ENCODE measurements around the gene MCOLN2. TPM values are rescaled to one million over a fixed set of nuclear protein-coding genes. Genes with fewer than 3 reads are reported as not detected.
"Not testable (repeated sequence)": the region's sequence is repeated elsewhere in the genome, so short reads cannot be mapped to it uniquely, and the experiment has no call there.

Gene MCOLN2
- polyA plus RNA-seq, 1 donor from 2014 or later = not detected

DNA sequence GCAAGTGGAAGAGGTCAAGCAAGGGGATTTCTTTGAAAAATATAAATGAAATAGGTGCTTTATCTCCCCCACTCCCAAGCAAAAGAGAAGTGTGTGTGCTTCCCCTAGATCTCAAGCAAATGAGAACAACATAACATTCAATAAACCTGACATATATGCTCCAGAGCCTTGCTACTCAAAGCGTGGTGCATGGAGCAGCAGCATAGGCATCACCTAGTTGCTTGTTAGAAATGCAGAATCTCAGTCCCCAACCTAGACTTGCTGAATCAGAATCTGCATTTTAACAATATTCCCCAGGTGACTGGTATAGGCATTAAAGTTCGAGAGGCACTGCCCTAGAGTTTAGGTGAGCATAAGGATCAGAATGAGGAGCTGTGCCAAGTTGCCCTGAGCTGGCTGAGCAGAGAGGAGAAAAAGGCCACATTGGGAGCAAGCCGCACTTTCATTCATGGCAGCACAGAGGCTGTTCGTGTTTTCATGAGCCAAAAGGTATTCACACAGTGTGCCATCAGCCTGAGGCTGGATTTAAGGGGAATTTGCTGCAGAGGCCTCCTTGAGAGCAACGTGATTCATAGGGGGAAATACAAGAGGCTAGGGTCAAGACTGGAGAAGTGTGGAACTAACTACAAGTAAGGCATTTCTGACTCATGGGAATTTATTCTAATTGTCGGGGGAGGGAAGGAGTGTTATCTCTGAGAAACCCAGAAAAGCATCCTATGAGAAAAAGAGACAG, 89.7 kb downstream of the MCOLN2 start:
- no peak overlapping the region for H3K27ac ChIP-seq (ENCODE audit: low read length)
- no peak overlapping the region for H3K4me2 ChIP-seq (ENCODE audit: low read length)
- TF ChIP-seq TAF1 (IDR thresholded peaks at IDR 0.05; ENCODE audit: low read depth) (no peak), MXI1 (conservative IDR thresholded peaks at IDR 0.05; ENCODE audit: poor library complexity, severe bottlenecking) (no peak), SMC3 (conservative IDR thresholded peaks at IDR 0.05; ENCODE audit: poor library complexity) (no peak), POLR2AphosphoS5 (IDR thresholded peaks at IDR 0.05) (no peak), RAD21 (conservative IDR thresholded peaks at IDR 0.05) (no peak), EZH2 (IDR thresholded peaks at IDR 0.05; ENCODE audit: borderline replicate concordance, insufficient read depth, low read length, poor library complexity, severe bottlenecking) (no peak)
- TF ChIP-seq, protein P1, sequence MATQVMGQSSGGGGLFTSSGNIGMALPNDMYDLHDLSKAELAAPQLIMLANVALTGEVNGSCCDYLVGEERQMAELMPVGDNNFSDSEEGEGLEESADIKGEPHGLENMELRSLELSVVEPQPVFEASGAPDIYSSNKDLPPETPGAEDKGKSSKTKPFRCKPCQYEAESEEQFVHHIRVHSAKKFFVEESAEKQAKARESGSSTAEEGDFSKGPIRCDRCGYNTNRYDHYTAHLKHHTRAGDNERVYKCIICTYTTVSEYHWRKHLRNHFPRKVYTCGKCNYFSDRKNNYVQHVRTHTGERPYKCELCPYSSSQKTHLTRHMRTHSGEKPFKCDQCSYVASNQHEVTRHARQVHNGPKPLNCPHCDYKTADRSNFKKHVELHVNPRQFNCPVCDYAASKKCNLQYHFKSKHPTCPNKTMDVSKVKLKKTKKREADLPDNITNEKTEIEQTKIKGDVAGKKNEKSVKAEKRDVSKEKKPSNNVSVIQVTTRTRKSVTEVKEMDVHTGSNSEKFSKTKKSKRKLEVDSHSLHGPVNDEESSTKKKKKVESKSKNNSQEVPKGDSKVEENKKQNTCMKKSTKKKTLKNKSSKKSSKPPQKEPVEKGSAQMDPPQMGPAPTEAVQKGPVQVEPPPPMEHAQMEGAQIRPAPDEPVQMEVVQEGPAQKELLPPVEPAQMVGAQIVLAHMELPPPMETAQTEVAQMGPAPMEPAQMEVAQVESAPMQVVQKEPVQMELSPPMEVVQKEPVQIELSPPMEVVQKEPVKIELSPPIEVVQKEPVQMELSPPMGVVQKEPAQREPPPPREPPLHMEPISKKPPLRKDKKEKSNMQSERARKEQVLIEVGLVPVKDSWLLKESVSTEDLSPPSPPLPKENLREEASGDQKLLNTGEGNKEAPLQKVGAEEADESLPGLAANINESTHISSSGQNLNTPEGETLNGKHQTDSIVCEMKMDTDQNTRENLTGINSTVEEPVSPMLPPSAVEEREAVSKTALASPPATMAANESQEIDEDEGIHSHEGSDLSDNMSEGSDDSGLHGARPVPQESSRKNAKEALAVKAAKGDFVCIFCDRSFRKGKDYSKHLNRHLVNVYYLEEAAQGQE (IDR thresholded peaks at IDR 0.05; ENCODE audit: borderline replicate concordance) = no peak
- H2AFZ ChIP-seq (ENCODE audit: low read depth, low read length) = no peak overlapping the region
- H3K79me2 ChIP-seq (replicated peaks; ENCODE audit: insufficient read depth, low read length) = no peaks in the 10 kb centered on the region
- H3F3A ChIP-seq (ENCODE audit: insufficient read depth, low read length, poor library complexity, severe bottlenecking) = no peaks in the 10 kb centered on the region
- H3K9me3 ChIP-seq (ENCODE audit: low read length) = no peaks in the 10 kb centered on the region
- no peaks in the 10 kb centered on the region for H3K9me2 ChIP-seq (ENCODE audit: insufficient read depth, low read length)
- no peak overlapping the region for H3K4me3 ChIP-seq (ENCODE audit: low read length)
- no peaks in the 10 kb centered on the region for H3K36me3 ChIP-seq (ENCODE audit: insufficient read depth, low read length)
- H4K20me1 ChIP-seq (ENCODE audit: insufficient read depth) = no peaks in the 10 kb centered on the region
- H3K27me3 ChIP-seq (ENCODE audit: insufficient read depth, low read depth, low read length) = no peaks in the 10 kb centered on the region
- H3K9ac ChIP-seq (ENCODE audit: low read length) = no peak overlapping the region

DNA sequence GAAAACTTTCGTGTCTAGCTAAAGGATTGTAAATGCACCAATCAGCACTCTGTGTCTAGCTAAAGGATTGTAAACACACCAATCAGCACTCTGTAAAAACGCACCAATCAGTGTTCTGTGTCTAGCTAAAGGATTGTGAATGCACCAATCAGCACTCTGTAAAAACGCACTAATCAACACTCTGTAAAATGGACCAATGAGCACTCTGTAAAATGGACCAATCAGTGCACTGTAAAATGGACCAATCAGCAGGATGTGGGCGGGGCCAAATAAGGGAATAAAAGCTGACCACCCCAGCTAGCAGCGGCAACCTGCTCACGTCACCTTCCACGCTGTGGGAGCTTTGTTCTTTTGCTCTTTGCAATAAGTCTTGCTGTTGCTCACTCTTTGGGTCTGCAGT, 94.2 kb downstream of the MCOLN2 start:
- not testable (repeated sequence) for H3K9me2 ChIP-seq (ENCODE audit: insufficient read depth, low read length); H3K4me2 ChIP-seq (ENCODE audit: low read length); H3K27me3 ChIP-seq (ENCODE audit: insufficient read depth, low read depth, low read length); H3F3A ChIP-seq (ENCODE audit: insufficient read depth, low read length, poor library complexity, severe bottlenecking); H3K9ac ChIP-seq (ENCODE audit: low read length); H3K36me3 ChIP-seq (ENCODE audit: insufficient read depth, low read length); H3K79me2 ChIP-seq (replicated peaks; ENCODE audit: insufficient read depth, low read length); H3K9me3 ChIP-seq (ENCODE audit: low read length); H2AFZ ChIP-seq (ENCODE audit: low read depth, low read length); H3K4me3 ChIP-seq (ENCODE audit: low read length); H4K20me1 ChIP-seq (ENCODE audit: insufficient read depth); H3K27ac ChIP-seq (ENCODE audit: low read length)

DNA sequence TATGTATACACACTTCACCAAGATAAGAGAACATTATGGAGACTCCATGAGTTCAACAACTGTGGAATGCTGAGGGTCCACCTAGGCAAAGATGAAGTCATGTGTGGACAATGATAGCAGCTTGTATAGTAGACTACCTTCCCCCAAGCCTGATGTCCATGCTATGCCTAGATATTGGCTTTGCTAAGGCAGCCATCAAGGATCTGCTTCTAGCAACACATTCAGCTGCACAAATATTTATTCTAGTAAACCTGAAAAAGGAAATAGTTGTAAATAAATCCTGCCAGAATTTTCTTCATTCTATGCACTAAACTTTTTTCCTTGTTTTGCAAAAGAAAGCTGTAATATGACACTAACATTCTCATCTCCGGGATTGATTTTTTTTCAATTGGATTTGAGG, 96.9 kb downstream of the MCOLN2 start:
- Histone ChIP-seq H3K27ac (ENCODE audit: low read length) (no peak overlapping the region), H3K36me3 (ENCODE audit: insufficient read depth, low read length) (no peaks in the 10 kb centered on the region), H3F3A (ENCODE audit: insufficient read depth, low read length, poor library complexity, severe bottlenecking) (no peaks in the 10 kb centered on the region), H4K20me1 (ENCODE audit: insufficient read depth) (no peaks in the 10 kb centered on the region), H3K9ac (ENCODE audit: low read length) (no peak overlapping the region), H3K27me3 (ENCODE audit: insufficient read depth, low read depth, low read length) (peaks cover 5% of the 10 kb centered on the region), H3K4me3 (ENCODE audit: low read length) (no peak overlapping the region), H3K79me2 (replicated peaks; ENCODE audit: insufficient read depth, low read length) (no peaks in the 10 kb centered on the region), H2AFZ (ENCODE audit: low read depth, low read length) (no peak overlapping the region), H3K4me2 (ENCODE audit: low read length) (no peak overlapping the region), H3K9me3 (ENCODE audit: low read length) (no peaks in the 10 kb centered on the region), H3K9me2 (ENCODE audit: insufficient read depth, low read length) (no peaks in the 10 kb centered on the region)
- TF ChIP-seq MXI1 (conservative IDR thresholded peaks at IDR 0.05; ENCODE audit: poor library complexity, severe bottlenecking) (no peak), TAF1 (IDR thresholded peaks at IDR 0.05; ENCODE audit: low read depth) (no peak), EP300 (conservative IDR thresholded peaks at IDR 0.05; ENCODE audit: poor library complexity, severe bottlenecking) (no peak), POLR2AphosphoS5 (IDR thresholded peaks at IDR 0.05) (no peak), SMC3 (conservative IDR thresholded peaks at IDR 0.05; ENCODE audit: poor library complexity) (no peak), RAD21 (conservative IDR thresholded peaks at IDR 0.05) (no peak), EZH2 (IDR thresholded peaks at IDR 0.05; ENCODE audit: borderline replicate concordance, insufficient read depth, low read length, poor library complexity, severe bottlenecking) (no peak)
- TF ChIP-seq, protein P1 (IDR thresholded peaks at IDR 0.05; ENCODE audit: borderline replicate concordance) = no peak
- TF ChIP-seq, protein P2, sequence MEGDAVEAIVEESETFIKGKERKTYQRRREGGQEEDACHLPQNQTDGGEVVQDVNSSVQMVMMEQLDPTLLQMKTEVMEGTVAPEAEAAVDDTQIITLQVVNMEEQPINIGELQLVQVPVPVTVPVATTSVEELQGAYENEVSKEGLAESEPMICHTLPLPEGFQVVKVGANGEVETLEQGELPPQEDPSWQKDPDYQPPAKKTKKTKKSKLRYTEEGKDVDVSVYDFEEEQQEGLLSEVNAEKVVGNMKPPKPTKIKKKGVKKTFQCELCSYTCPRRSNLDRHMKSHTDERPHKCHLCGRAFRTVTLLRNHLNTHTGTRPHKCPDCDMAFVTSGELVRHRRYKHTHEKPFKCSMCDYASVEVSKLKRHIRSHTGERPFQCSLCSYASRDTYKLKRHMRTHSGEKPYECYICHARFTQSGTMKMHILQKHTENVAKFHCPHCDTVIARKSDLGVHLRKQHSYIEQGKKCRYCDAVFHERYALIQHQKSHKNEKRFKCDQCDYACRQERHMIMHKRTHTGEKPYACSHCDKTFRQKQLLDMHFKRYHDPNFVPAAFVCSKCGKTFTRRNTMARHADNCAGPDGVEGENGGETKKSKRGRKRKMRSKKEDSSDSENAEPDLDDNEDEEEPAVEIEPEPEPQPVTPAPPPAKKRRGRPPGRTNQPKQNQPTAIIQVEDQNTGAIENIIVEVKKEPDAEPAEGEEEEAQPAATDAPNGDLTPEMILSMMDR (IDR thresholded peaks at IDR 0.05; ENCODE audit: poor library complexity, severe bottlenecking) = no peak
